ENCODE measurements around the gene MRC2.

- no peak for TF ChIP-seq CTCF (IDR thresholded peaks at IDR 0.05)
- TF ChIP-seq POLR2AphosphoS5 (IDR thresholded peaks at IDR 0.05): no peak
Observed at GRCh38 chr17:62719586-62719985, 92.1 kb downstream of the MRC2 start.
